ENCODE results near the gene CASP10. TPM values are rescaled to one million over a fixed set of nuclear protein-coding genes. Genes with fewer than 3 reads are reported as not detected.

Gene CASP10
- total and polyA plus RNA-seq, 9 of the 15 experiments (the other 6 are each of a cell fraction or from before 2014, with no cell fraction given): 7.1 to 20.4 (median 10.8) TPM

- in situ Hi-C loops (cut with MboI) (loop anchor here (25.0 kb wide), 1 partner anchor 484 kb away; no protein-coding TSS in a partner anchor), intact Hi-C loops (cut with micrococcal nuclease) (no loop called here)
- H3K4me2 ChIP-seq (ENCODE audit: insufficient read depth, low read length): peak overlapping the region; percentile 40
- H3K9ac ChIP-seq (ENCODE audit: insufficient read depth in 1 of 2, low read depth in 2 of 2, low read length in 2 of 2): no peak overlapping the region
- peaks cover 67% of the 10 kb centered on the region; the same call in 2 of the 3 replicates for H3K36me3 ChIP-seq (ENCODE audit: control insufficient read depth, insufficient read depth, low read length)
- H3K4me1 ChIP-seq (replicated peaks in 1 of 2; ENCODE audit: control insufficient read depth in 2 of 2, insufficient read depth in 2 of 2, low read length in 2 of 2): peaks cover 7 to 12% of the 10 kb centered on the region in 2 experiments; a peak in 3 of 5 replicates
- no peak overlapping the region for H3K4me3 ChIP-seq
- 0 out of 3 replicates have a peak overlapping the region, but pooled peaks have one; percentile 14 for H3K27ac ChIP-seq (ENCODE audit: extremely low read depth, low read depth, low read length)
- no peak overlapping the region for H2AFZ ChIP-seq (ENCODE audit: low read depth, low read length)
- ChIA-PET POLR2A (interaction anchor here (0.8 to 1.1 kb wide), 5 partner anchors 11 to 331 kb away, joined by 3 to 5 read pairs (median 4); partner anchors contain the start of genes CASP10 and CLK1), CTCF (ENCODE audit: low intra/inter-chr PET ratio) (no interaction called here)
- H4K20me1 ChIP-seq (replicated peaks; ENCODE audit: control insufficient read depth, insufficient read depth, low read length): no peaks in the 10 kb centered on the region
- DNase-seq (ENCODE audit: extremely low read depth in 1 of 4, low spot score in 3 of 4) (peak in 2 of 4 experiments; percentile 39 to 42), ATAC-seq (peak; percentile 69), FAIRE-seq (peak; percentile 46)
- H3K79me2 ChIP-seq (ENCODE audit: control insufficient read depth, insufficient read depth, low read length): no peaks in the 10 kb centered on the region
- H3K9me3 ChIP-seq (replicated peaks; ENCODE audit: control insufficient read depth, insufficient read depth, low read depth, low read length): no peaks in the 10 kb centered on the region
- WGBS (ENCODE audit: insufficient coverage, low coverage, missing lambda C conversion rate): 20% methylated on average over 3 of the region's 3 CpGs
- no peaks in the 10 kb centered on the region for H3K9me1 ChIP-seq (ENCODE audit: control insufficient read depth, insufficient read depth, low read length)
- no peaks in the 10 kb centered on the region for H3K27me3 ChIP-seq (ENCODE audit: control insufficient read depth in 2 of 2, insufficient read depth in 2 of 2, low read length in 2 of 2)
- BruUV-seq (replicated peaks): no TSS peak
- TF ChIP-seq TCF3 (CRISPR knock-in tag; IDR thresholded peaks at IDR 0.05) (peak; percentile 78), FOXK2 (conservative IDR thresholded peaks at IDR 0.05 in 1 of 2, IDR thresholded peaks at IDR 0.05 in 1 of 2; ENCODE audit: low read depth in 2 of 2) (peak in 1 of 2 experiments; percentile 83; a peak in 2 of 4 replicates), ARID1B (IDR thresholded peaks at IDR 0.05) (peak; percentile 67), VEZF1 (CRISPR knock-in tag; IDR thresholded peaks at IDR 0.05) (0 out of 2 replicates have a peak, but pooled peaks have one; percentile 12), ZNF77 (CRISPR knock-in tag; IDR thresholded peaks at IDR 0.05) (no peak), ATF7 (IDR thresholded peaks at IDR 0.05) (peak; percentile 74), TEAD4 (IDR thresholded peaks at IDR 0.05; ENCODE audit: low read length) (peak; percentile 42; the same call in 1 of the 2 replicates), TEAD4 (CRISPR knock-in tag; IDR thresholded peaks at IDR 0.05; ENCODE audit: borderline replicate concordance) (no peak), DPF2 (IDR thresholded peaks at IDR 0.05) (peak; percentile 42; the same call in 1 of the 2 replicates), ETV1 (tag; conservative IDR thresholded peaks at IDR 0.05; ENCODE audit: low read depth) (no peak), FOXJ2 (tag; IDR thresholded peaks at IDR 0.05) (0 out of 2 replicates have a peak, but pooled peaks have one; percentile 29), EP400 (IDR thresholded peaks at IDR 0.05) (no peak), PRDM10 (IDR thresholded peaks at IDR 0.05; ENCODE audit: partially characterized antibody) (peak; percentile 98), NONO (IDR thresholded peaks at IDR 0.05; ENCODE audit: low read depth in 2 of 2, low read length in 1 of 2) (peak in 1 of 2 experiments; percentile 70; a peak in 1 of 4 replicates), NR2C1 (IDR thresholded peaks at IDR 0.05) (no peak), NR2C1 (tag; IDR thresholded peaks at IDR 0.05) (no peak), CBFA2T3 (IDR thresholded peaks at IDR 0.05) (peak; percentile 69), HMBOX1 (IDR thresholded peaks at IDR 0.05) (peak; percentile 99), TAF15 (IDR thresholded peaks at IDR 0.05; ENCODE audit: low read depth, low read length) (no peak)
These were observed 13.1 kb downstream of the CASP10 start for GRCh38 chr2:201196003-201196402.

All from K562 (cell line).